GM23338 (cell line): ENCODE measurements around the gene GSC2. TPM values are rescaled to one million over a fixed set of nuclear protein-coding genes. Genes with fewer than 3 reads are reported as not detected.

ENCODE experiments used
- ATAC-seq: fragments of 200-7000 bp; cut with Tn5 transposase; 3 replicates; pipeline ENCODE4 v1.9.1; 2020
- DNase-seq: peaks from one replicate; pipeline ENCODE4 v3.0.0-alpha.2; 2015; ENCODE audit warnings: low spot score
- H2AFZ ChIP-seq: fragments of 200-600 bp; sonication (generic); 2 replicates; pipeline ENCODE4 v1.8.0; 2016; ENCODE audit warnings: antibody characterized with exemption, mild to moderate bottlenecking, moderate library complexity
- H3F3A ChIP-seq: fragments of 200-600 bp; sonication (generic); replicated peaks from 2 replicates; pipeline ENCODE4 v1.8.0; 2017; ENCODE audit warnings: antibody characterized with exemption, mixed run types, low read depth
- H3K27ac ChIP-seq: fragments of 200-600 bp; sonication (generic); 2 replicates; pipeline ENCODE4 v1.6.1; 2016; ENCODE audit warnings: low read depth
- H3K27me3 ChIP-seq: fragments of 200-600 bp; sonication (generic); 2 replicates; pipeline ENCODE4 v1.8.0; 2016; ENCODE audit warnings: mild to moderate bottlenecking, mixed run types, moderate library complexity; ENCODE audit not compliant: insufficient read depth
- H3K36me3 ChIP-seq: fragments of 200-600 bp; sonication (generic); 2 replicates; pipeline ENCODE4 v1.8.0; 2016; ENCODE audit warnings: mild to moderate bottlenecking; ENCODE audit not compliant: insufficient read depth
- H3K4me1 ChIP-seq: fragments of 200-600 bp; sonication (generic); 2 replicates; pipeline ENCODE4 v1.8.0; 2016; ENCODE audit warnings: mild to moderate bottlenecking, moderate library complexity; ENCODE audit not compliant: insufficient read depth
- H3K4me2 ChIP-seq: fragments of 200-600 bp; sonication (generic); 2 replicates; pipeline ENCODE4 v1.7.1; 2017; ENCODE audit warnings: mixed run types
- H3K4me3 ChIP-seq: fragments of 200-600 bp; sonication (generic); 2 replicates; pipeline ENCODE4 v1.6.1; 2016; ENCODE audit warnings: mixed run types
- H3K79me2 ChIP-seq: fragments of 200-600 bp; sonication (generic); replicated peaks from 2 replicates; pipeline ENCODE4 v1.8.0; 2017; ENCODE audit warnings: mild to moderate bottlenecking; ENCODE audit not compliant: insufficient read depth
- H3K9me2 ChIP-seq: fragments of 200-600 bp; sonication (generic); 2 replicates; pipeline ENCODE4 v1.8.0; 2017; ENCODE audit not compliant: insufficient read depth
- H4K20me1 ChIP-seq: fragments of 200-600 bp; sonication (generic); replicated peaks from 2 replicates; pipeline ENCODE4 v1.8.0; 2017; ENCODE audit warnings: mild to moderate bottlenecking; ENCODE audit not compliant: insufficient read depth
- H3K27ac Mint-ChIP-seq: 2 replicates; pipeline ENCODE4 v1.8.0; 2020; ENCODE audit warnings: inconsistent platforms, mild to moderate bottlenecking, moderate library complexity, mixed read lengths
- H3K27me3 Mint-ChIP-seq: 3 replicates; pipeline ENCODE4 v1.8.0; 2022; ENCODE audit warnings: low read depth, mild to moderate bottlenecking, moderate library complexity, mixed read lengths, inconsistent platforms; ENCODE audit not compliant: insufficient read depth, poor library complexity
- H3K36me3 Mint-ChIP-seq: 3 replicates; pipeline ENCODE4 v1.8.0; 2021; ENCODE audit warnings: low read depth, mild to moderate bottlenecking, inconsistent platforms, moderate library complexity, mixed read lengths
- H3K4me1 Mint-ChIP-seq: 3 replicates; pipeline ENCODE4 v1.8.0; 2020; ENCODE audit warnings: mild to moderate bottlenecking, inconsistent platforms, mixed read lengths
- H3K4me3 Mint-ChIP-seq: 3 replicates; pipeline ENCODE4 v1.8.0; 2021; ENCODE audit warnings: moderate library complexity, mild to moderate bottlenecking, inconsistent platforms, mixed read lengths
- H3K9me3 Mint-ChIP-seq: 3 replicates; pipeline ENCODE4 v1.8.0; 2020; ENCODE audit warnings: moderate library complexity, mild to moderate bottlenecking, inconsistent platforms, mixed read lengths
- CREB1 ChIP-seq: fragments of 250-450 bp; sonication (Bioruptor Pico); IDR thresholded peaks from 2 replicates; pipeline ENCODE4 v1.5.0; 2020; ENCODE audit warnings: low read depth, mild to moderate bottlenecking, moderate library complexity
- EZH2 ChIP-seq: fragments of 200-600 bp; sonication (generic); IDR thresholded peaks from one replicate; pipeline ENCODE4 v1.8.0; 2017; ENCODE audit warnings: antibody characterized with exemption, mild to moderate bottlenecking, low read depth; ENCODE audit not compliant: unreplicated experiment
- EZH2phosphoT487 ChIP-seq: fragments of 200-600 bp; sonication (generic); IDR thresholded peaks from one replicate; pipeline ENCODE4 v1.8.1; 2018; ENCODE audit warnings: antibody characterized with exemption; ENCODE audit not compliant: unreplicated experiment
- JUNB ChIP-seq: IDR thresholded peaks from one replicate; pipeline ENCODE4 v1.6.1; 2016; ENCODE audit warnings: antibody characterized with exemption; ENCODE audit not compliant: unreplicated experiment
- NANOG ChIP-seq: IDR thresholded peaks from 2 replicates; pipeline ENCODE4 v1.6.1; 2016; ENCODE audit warnings: antibody characterized with exemption, borderline replicate concordance
- POLR2AphosphoS5 ChIP-seq: IDR thresholded peaks from 2 replicates; pipeline ENCODE4 v1.6.1; 2016; ENCODE audit warnings: antibody characterized with exemption, low read depth
- STAT1 ChIP-seq: IDR thresholded peaks from one replicate; pipeline ENCODE4 v1.6.1; 2016; ENCODE audit warnings: antibody characterized with exemption; ENCODE audit not compliant: unreplicated experiment
- ZNF114 ChIP-seq: fragments of 250-450 bp; sonication (Bioruptor Pico); IDR thresholded peaks from 2 replicates; pipeline ENCODE4 v1.5.0; 2020; ENCODE audit warnings: mild to moderate bottlenecking, moderate library complexity
- ZNF331 ChIP-seq: fragments of 250-450 bp; sonication (Bioruptor Pico); IDR thresholded peaks from 2 replicates; pipeline ENCODE4 v1.5.0; 2020; ENCODE audit warnings: low read depth, mild to moderate bottlenecking, moderate library complexity
- polyA plus RNA-seq: library from polyadenylated mRNA; unstranded; fragments of >200 nt; fragmentation: Nextera tagmentation; extraction: Ambion mirVana; gene quantifications from 2 replicates; pipeline ENCODE4 v1.2.1, GENCODE V29; 2016
- total RNA-seq: library from RNA; depleted of rRNA; stranded (reverse); fragments of >200 nt; shearing (Covaris generic); gene quantifications from 2 replicates; pipeline ENCODE4 v1.2.3, GENCODE V29; 2014
- TF ChIP-seq, protein P1 (sequence below): IDR thresholded peaks from one replicate; pipeline ENCODE4 v1.6.1; 2018; ENCODE audit warnings: antibody characterized with exemption; ENCODE audit not compliant: unreplicated experiment
- TF ChIP-seq, protein P2 (sequence below): IDR thresholded peaks from 2 replicates; pipeline ENCODE4 v1.6.1; 2016; ENCODE audit warnings: antibody characterized with exemption
- TF ChIP-seq, protein P3 (sequence below): fragments of 250-450 bp; sonication (Bioruptor Pico); IDR thresholded peaks from 2 replicates; pipeline ENCODE4 v1.5.0; 2020; ENCODE audit warnings: mild to moderate bottlenecking, moderate library complexity
- TF ChIP-seq, protein P4 (sequence below), 2 experiments: fragments of 200-600 bp in 1 of 2; sonication (generic) in 1 of 2; conservative IDR thresholded peaks; 2 replicates each; pipeline versions ENCODE4 v1.5.1 to v1.6.1; 2016 to 2017; ENCODE audit warnings: antibody characterized with exemption in 2 of 2, low read depth in 2 of 2, mild to moderate bottlenecking in 2 of 2, moderate library complexity in 1 of 2

GSC2 gene
- total and polyA plus RNA-seq, 2 experiments from 2014 or later: not detected

DNA sequence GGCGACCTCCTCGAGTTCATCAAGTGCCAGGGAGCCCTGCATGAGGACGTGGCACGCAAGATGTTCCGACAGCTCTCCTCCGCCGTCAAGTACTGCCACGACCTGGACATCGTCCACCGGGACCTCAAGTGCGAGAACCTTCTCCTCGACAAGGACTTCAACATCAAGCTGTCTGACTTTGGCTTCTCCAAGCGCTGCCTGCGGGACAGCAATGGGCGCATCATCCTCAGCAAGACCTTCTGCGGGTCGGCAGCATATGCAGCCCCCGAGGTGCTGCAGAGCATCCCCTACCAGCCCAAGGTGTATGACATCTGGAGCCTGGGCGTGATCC lies 18.4 kb downstream of the GSC2 start:
- H3K27ac Mint-ChIP-seq: no peak overlapping the region; the same call in 1 of the 2 replicates
- H3K27me3 Mint-ChIP-seq: peaks cover 12% of the 10 kb centered on the region
- no peaks in the 10 kb centered on the region for H3K36me3 ChIP-seq
- no peak overlapping the region for H3K4me2 ChIP-seq
- no peaks in the 10 kb centered on the region for H4K20me1 ChIP-seq
- no peak overlapping the region for H3K4me3 Mint-ChIP-seq
- no peak for DNase-seq
- H3K36me3 Mint-ChIP-seq: peaks cover 30% of the 10 kb centered on the region
- H3K79me2 ChIP-seq: no peaks in the 10 kb centered on the region
- H3K4me3 ChIP-seq: no peak overlapping the region
- H3K9me3 Mint-ChIP-seq: no peaks in the 10 kb centered on the region
- H2AFZ ChIP-seq: no peak overlapping the region
- no peak for ATAC-seq
- TF ChIP-seq EZH2 (no peak), POLR2AphosphoS5 (no peak), JUNB (no peak), NANOG (no peak), CREB1 (CRISPR knock-in tag) (no peak), ZNF114 (no peak), STAT1 (no peak), ZNF331 (CRISPR knock-in tag) (no peak), EZH2phosphoT487 (no peak)
- TF ChIP-seq, protein P1, sequence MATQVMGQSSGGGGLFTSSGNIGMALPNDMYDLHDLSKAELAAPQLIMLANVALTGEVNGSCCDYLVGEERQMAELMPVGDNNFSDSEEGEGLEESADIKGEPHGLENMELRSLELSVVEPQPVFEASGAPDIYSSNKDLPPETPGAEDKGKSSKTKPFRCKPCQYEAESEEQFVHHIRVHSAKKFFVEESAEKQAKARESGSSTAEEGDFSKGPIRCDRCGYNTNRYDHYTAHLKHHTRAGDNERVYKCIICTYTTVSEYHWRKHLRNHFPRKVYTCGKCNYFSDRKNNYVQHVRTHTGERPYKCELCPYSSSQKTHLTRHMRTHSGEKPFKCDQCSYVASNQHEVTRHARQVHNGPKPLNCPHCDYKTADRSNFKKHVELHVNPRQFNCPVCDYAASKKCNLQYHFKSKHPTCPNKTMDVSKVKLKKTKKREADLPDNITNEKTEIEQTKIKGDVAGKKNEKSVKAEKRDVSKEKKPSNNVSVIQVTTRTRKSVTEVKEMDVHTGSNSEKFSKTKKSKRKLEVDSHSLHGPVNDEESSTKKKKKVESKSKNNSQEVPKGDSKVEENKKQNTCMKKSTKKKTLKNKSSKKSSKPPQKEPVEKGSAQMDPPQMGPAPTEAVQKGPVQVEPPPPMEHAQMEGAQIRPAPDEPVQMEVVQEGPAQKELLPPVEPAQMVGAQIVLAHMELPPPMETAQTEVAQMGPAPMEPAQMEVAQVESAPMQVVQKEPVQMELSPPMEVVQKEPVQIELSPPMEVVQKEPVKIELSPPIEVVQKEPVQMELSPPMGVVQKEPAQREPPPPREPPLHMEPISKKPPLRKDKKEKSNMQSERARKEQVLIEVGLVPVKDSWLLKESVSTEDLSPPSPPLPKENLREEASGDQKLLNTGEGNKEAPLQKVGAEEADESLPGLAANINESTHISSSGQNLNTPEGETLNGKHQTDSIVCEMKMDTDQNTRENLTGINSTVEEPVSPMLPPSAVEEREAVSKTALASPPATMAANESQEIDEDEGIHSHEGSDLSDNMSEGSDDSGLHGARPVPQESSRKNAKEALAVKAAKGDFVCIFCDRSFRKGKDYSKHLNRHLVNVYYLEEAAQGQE: no peak
- TF ChIP-seq, protein P2, sequence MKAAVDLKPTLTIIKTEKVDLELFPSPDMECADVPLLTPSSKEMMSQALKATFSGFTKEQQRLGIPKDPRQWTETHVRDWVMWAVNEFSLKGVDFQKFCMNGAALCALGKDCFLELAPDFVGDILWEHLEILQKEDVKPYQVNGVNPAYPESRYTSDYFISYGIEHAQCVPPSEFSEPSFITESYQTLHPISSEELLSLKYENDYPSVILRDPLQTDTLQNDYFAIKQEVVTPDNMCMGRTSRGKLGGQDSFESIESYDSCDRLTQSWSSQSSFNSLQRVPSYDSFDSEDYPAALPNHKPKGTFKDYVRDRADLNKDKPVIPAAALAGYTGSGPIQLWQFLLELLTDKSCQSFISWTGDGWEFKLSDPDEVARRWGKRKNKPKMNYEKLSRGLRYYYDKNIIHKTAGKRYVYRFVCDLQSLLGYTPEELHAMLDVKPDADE: no peak
- TF ChIP-seq, protein P3, sequence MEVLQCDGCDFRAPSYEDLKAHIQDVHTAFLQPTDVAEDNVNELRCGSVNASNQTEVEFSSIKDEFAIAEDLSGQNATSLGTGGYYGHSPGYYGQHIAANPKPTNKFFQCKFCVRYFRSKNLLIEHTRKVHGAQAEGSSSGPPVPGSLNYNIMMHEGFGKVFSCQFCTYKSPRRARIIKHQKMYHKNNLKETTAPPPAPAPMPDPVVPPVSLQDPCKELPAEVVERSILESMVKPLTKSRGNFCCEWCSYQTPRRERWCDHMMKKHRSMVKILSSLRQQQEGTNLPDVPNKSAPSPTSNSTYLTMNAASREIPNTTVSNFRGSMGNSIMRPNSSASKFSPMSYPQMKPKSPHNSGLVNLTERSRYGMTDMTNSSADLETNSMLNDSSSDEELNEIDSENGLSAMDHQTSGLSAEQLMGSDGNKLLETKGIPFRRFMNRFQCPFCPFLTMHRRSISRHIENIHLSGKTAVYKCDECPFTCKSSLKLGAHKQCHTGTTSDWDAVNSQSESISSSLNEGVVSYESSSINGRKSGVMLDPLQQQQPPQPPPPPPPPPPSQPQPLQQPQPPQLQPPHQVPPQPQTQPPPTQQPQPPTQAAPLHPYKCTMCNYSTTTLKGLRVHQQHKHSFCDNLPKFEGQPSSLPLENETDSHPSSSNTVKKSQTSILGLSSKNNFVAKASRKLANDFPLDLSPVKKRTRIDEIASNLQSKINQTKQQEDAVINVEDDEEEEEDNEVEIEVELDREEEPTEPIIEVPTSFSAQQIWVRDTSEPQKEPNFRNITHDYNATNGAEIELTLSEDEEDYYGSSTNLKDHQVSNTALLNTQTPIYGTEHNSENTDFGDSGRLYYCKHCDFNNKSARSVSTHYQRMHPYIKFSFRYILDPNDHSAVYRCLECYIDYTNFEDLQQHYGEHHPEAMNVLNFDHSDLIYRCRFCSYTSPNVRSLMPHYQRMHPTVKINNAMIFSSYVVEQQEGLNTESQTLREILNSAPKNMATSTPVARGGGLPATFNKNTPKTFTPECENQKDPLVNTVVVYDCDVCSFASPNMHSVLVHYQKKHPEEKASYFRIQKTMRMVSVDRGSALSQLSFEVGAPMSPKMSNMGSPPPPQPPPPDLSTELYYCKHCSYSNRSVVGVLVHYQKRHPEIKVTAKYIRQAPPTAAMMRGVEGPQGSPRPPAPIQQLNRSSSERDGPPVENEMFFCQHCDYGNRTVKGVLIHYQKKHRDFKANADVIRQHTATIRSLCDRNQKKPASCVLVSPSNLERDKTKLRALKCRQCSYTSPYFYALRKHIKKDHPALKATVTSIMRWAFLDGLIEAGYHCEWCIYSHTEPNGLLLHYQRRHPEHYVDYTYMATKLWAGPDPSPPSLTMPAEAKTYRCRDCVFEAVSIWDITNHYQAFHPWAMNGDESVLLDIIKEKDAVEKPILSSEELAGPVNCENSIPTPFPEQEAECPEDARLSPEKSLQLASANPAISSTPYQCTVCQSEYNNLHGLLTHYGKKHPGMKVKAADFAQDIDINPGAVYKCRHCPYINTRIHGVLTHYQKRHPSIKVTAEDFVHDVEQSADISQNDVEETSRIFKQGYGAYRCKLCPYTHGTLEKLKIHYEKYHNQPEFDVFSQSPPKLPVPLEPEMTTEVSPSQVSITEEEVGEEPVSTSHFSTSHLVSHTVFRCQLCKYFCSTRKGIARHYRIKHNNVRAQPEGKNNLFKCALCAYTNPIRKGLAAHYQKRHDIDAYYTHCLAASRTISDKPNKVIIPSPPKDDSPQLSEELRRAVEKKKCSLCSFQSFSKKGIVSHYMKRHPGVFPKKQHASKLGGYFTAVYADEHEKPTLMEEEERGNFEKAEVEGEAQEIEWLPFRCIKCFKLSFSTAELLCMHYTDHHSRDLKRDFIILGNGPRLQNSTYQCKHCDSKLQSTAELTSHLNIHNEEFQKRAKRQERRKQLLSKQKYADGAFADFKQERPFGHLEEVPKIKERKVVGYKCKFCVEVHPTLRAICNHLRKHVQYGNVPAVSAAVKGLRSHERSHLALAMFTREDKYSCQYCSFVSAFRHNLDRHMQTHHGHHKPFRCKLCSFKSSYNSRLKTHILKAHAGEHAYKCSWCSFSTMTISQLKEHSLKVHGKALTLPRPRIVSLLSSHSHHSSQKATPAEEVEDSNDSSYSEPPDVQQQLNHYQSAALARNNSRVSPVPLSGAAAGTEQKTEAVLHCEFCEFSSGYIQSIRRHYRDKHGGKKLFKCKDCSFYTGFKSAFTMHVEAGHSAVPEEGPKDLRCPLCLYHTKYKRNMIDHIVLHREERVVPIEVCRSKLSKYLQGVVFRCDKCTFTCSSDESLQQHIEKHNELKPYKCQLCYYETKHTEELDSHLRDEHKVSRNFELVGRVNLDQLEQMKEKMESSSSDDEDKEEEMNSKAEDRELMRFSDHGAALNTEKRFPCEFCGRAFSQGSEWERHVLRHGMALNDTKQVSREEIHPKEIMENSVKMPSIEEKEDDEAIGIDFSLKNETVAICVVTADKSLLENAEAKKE (CRISPR knock-in tag): no peak
- TF ChIP-seq, protein P4, sequence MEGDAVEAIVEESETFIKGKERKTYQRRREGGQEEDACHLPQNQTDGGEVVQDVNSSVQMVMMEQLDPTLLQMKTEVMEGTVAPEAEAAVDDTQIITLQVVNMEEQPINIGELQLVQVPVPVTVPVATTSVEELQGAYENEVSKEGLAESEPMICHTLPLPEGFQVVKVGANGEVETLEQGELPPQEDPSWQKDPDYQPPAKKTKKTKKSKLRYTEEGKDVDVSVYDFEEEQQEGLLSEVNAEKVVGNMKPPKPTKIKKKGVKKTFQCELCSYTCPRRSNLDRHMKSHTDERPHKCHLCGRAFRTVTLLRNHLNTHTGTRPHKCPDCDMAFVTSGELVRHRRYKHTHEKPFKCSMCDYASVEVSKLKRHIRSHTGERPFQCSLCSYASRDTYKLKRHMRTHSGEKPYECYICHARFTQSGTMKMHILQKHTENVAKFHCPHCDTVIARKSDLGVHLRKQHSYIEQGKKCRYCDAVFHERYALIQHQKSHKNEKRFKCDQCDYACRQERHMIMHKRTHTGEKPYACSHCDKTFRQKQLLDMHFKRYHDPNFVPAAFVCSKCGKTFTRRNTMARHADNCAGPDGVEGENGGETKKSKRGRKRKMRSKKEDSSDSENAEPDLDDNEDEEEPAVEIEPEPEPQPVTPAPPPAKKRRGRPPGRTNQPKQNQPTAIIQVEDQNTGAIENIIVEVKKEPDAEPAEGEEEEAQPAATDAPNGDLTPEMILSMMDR (conservative IDR thresholded peaks at IDR 0.05; ENCODE audit: low read depth in 2 of 2): no peak
- H3K27me3 ChIP-seq: no peaks in the 10 kb centered on the region
- no peaks in the 10 kb centered on the region for H3K4me1 ChIP-seq
- no peaks in the 10 kb centered on the region for H3F3A ChIP-seq
- peaks cover 7% of the 10 kb centered on the region; the same call in 1 of the 3 replicates for H3K4me1 Mint-ChIP-seq
- H3K9me2 ChIP-seq: no peaks in the 10 kb centered on the region
- H3K27ac ChIP-seq: no peak overlapping the region
